ENCODE data around the gene MICAL3.

GRCh38 chr22:17968126-17968525 is 56.2 kb downstream of the MICAL3 start:
- TF ChIP-seq HDAC2 (IDR thresholded peaks at IDR 0.05) (no peak), MAX (IDR thresholded peaks at IDR 0.05) (no peak), CTCF (IDR thresholded peaks at IDR 0.05) (no peak), POLR2AphosphoS2 (conservative IDR thresholded peaks at IDR 0.05; ENCODE audit: low read length) (no peak)
